SJCRH30 (cell line): ENCODE data around the gene SLC19A1. TPM values are rescaled to one million over a fixed set of nuclear protein-coding genes. Genes with fewer than 3 reads are reported as not detected.
"Not testable (repeated sequence)": the region's sequence is repeated elsewhere in the genome, so short reads cannot be mapped to it uniquely, and the experiment has no call there.

Experiments
- DNase-seq, 2 experiments: peaks; one replicate each; pipeline ENCODE4 v3.0.0-alpha.2; 2015 to 2020
- H3K27ac ChIP-seq: fragments of 250-450 bp; sonication (Bioruptor Pico); 2 replicates; pipeline ENCODE4 v1.5.1; 2020; ENCODE audit warnings: mild to moderate bottlenecking, moderate library complexity
- H3K27me3 ChIP-seq: fragments of 250-450 bp; sonication (Bioruptor Pico); 2 replicates; pipeline ENCODE4 v1.5.1; 2020; ENCODE audit warnings: mild to moderate bottlenecking, moderate library complexity
- H3K36me3 ChIP-seq: fragments of 250-450 bp; sonication (Bioruptor Pico); 2 replicates; pipeline ENCODE4 v1.5.1; 2020; ENCODE audit warnings: mild to moderate bottlenecking, moderate library complexity
- H3K4me1 ChIP-seq: fragments of 250-450 bp; sonication (Bioruptor Pico); 2 replicates; pipeline ENCODE4 v1.5.1; 2020; ENCODE audit warnings: mild to moderate bottlenecking, moderate library complexity
- H3K4me3 ChIP-seq: fragments of 250-450 bp; sonication (Bioruptor Pico); 2 replicates; pipeline ENCODE4 v1.5.1; 2020; ENCODE audit warnings: mild to moderate bottlenecking, moderate library complexity
- H3K9me3 ChIP-seq: fragments of 250-450 bp; sonication (Bioruptor Pico); replicated peaks from 2 replicates; pipeline ENCODE4 v1.5.1; 2020; ENCODE audit warnings: mild to moderate bottlenecking, moderate library complexity
- total RNA-seq: library from RNA; depleted of rRNA; stranded (reverse); fragments of >200 nt; shearing (Covaris generic); gene quantifications from 2 replicates; pipeline ENCODE4 v1.2.3, GENCODE V29; 2014

SLC19A1 gene
- total RNA-seq, 1 experiment from 2014 or later: 27.6 TPM

- no peak for DNase-seq
- Histone ChIP-seq H3K27ac (no peak overlapping the region), H3K27me3 (no peaks in the 10 kb centered on the region), H3K4me3 (no peak overlapping the region), H3K4me1 (no peaks in the 10 kb centered on the region), H3K9me3 (no peaks in the 10 kb centered on the region), H3K36me3 (peaks cover 4% of the 10 kb centered on the region; the same call in 1 of the 2 replicates)
These were observed 33.4 kb downstream of the SLC19A1 start for GRCh38 chr21:45508607-45509565.

DNA sequence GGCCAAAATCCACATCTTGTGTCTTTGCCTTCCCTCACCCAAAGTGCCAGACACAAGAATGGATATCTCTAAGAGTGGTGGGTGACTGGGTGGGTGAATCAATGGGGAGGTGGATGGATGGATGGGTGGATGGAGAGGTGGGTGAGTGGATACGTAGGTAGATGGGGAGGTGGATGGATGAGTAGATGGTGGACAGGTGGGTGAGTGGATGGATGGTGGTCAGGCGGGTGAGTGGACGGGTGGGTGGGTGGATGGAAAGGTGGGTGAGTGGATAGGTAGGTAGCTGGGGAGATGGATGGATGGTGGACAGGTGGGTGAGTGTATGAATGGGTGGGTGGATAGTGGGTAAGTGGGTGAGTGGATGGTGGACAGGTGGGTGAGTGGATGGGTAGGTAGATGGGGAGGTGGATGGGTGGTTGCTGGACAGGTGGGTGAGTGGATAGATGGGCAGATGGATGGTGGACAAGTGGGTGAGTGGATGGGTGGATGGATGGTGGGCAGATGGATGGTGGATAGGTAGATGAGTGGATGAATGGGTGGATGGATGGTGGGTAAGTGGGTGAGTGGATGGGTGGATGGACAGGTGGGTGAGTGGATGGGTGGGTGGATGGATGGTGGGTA lies 34.2 kb downstream of the SLC19A1 start:
- Histone ChIP-seq H3K27ac (no peak overlapping the region), H3K4me3 (no peak overlapping the region), H3K4me1 (no peaks in the 10 kb centered on the region), H3K27me3 (no peaks in the 10 kb centered on the region), H3K36me3 (no peaks in the 10 kb centered on the region), H3K9me3 (no peaks in the 10 kb centered on the region)
- no peak for DNase-seq

DNA sequence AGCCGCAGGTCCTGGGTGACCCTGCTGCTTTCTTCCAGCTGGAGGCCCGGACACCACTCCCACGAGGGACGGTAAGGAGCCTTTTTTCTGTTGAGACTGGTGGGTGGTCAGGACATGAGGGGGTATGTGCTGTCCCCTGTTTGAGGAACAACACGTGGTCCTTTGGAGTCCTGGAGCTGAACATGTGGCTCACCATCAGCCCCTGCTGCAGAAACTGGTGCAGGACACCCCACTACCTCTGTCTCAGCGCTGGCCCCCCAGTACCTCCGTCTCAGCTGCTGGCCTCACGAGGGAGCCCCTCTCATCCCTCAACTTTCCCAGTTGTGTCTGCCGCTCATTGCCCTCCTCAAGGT lies 34.7 kb downstream of the SLC19A1 start:
- no peaks in the 10 kb centered on the region for H3K27me3 ChIP-seq
- no peaks in the 10 kb centered on the region for H3K9me3 ChIP-seq
- no peaks in the 10 kb centered on the region for H3K36me3 ChIP-seq
- no peak overlapping the region for H3K27ac ChIP-seq
- DNase-seq: no peak
- H3K4me1 ChIP-seq: no peaks in the 10 kb centered on the region
- H3K4me3 ChIP-seq: no peak overlapping the region

GRCh38 chr21:45506836-45507522 lies 35.3 kb downstream of the SLC19A1 start:
- Histone ChIP-seq H3K4me3 (no peak overlapping the region), H3K9me3 (no peaks in the 10 kb centered on the region), H3K4me1 (no peaks in the 10 kb centered on the region), H3K27ac (no peak overlapping the region), H3K27me3 (no peaks in the 10 kb centered on the region), H3K36me3 (no peaks in the 10 kb centered on the region)
- DNase-seq: no peak

DNA sequence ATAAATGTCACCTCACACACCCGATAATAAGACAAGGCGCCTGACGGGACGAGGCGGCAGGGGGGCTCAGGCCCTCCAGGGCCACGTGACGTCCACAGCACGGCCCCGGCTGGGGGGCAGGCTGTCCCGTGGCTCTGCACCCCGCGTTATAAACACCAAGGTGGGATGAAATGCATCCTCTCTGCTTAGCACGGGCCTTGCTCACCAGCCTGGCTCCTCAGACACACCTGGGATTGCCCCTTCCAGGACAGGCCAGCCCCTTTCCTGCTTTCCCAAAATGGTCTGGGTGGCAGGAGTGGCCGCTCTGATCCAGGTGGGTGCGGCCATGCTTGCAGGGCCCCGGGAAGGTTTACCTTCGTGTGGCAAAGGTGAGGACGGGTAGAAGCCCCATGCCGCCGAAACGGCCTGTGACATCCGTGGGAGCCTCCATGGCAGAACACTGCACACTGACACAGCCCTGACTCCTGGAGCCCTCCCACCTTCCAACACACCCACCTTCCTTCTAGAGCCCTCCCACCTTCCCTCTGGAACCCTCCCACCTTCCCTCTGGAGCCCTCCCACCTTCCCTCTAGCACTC lies 35.9 kb downstream of the SLC19A1 start:
- no peak for DNase-seq
- H3K4me3 ChIP-seq: no peak overlapping the region
- no peaks in the 10 kb centered on the region for H3K4me1 ChIP-seq
- H3K27me3 ChIP-seq: no peaks in the 10 kb centered on the region
- no peaks in the 10 kb centered on the region for H3K9me3 ChIP-seq
- no peak overlapping the region for H3K27ac ChIP-seq
- no peaks in the 10 kb centered on the region for H3K36me3 ChIP-seq

DNA sequence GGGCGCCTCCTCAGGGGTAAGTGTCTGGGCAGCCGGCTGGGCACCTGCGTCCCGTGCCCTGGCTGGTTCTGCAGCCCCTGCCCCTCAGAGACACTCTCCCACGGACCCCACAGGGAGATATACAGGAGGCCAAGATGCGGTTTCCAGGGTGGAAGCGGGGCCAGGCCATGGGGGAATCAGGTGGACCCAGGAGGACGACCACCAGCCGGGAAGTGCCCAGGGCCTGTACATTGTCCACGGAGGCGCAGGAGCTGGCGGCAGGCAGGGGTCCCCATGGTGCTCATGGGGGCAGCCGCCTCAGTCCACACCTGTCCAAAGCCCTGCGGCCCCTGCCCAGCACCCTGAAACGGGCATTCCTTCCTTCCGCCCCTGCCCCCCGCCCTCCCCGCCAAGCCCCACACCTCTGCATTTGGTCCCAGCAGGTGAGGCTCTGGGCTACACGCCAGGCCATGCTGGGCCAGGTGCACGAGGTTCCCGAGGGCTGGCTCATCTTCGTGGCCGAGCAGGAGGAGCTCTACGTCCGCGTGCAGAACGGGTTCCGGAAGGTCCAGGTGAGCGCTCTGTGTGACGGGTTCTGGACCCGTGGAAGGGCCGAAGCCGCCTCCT lies 36.7 kb downstream of the SLC19A1 start:
- Histone ChIP-seq H3K9me3 (no peaks in the 10 kb centered on the region), H3K4me3 (no peak overlapping the region), H3K4me1 (no peaks in the 10 kb centered on the region), H3K36me3 (no peaks in the 10 kb centered on the region), H3K27me3 (no peaks in the 10 kb centered on the region), H3K27ac (no peak overlapping the region)
- DNase-seq: no peak

- no peaks in the 10 kb centered on the region for H3K4me1 ChIP-seq
- H3K4me3 ChIP-seq: no peak overlapping the region
- no peaks in the 10 kb centered on the region for H3K27me3 ChIP-seq
- H3K27ac ChIP-seq: no peak overlapping the region
- no peaks in the 10 kb centered on the region for H3K36me3 ChIP-seq
- no peak for DNase-seq
- no peaks in the 10 kb centered on the region for H3K9me3 ChIP-seq
These were observed 37.5 kb downstream of the SLC19A1 start for GRCh38 chr21:45504516-45505415.

GRCh38 chr21:45504021-45504515 lies 38.2 kb downstream of the SLC19A1 start:
- H3K4me1 ChIP-seq: no peaks in the 10 kb centered on the region
- no peak for DNase-seq
- H3K27ac ChIP-seq: no peak overlapping the region
- no peaks in the 10 kb centered on the region for H3K9me3 ChIP-seq
- no peak overlapping the region for H3K4me3 ChIP-seq
- no peaks in the 10 kb centered on the region for H3K36me3 ChIP-seq
- H3K27me3 ChIP-seq: no peaks in the 10 kb centered on the region

DNA sequence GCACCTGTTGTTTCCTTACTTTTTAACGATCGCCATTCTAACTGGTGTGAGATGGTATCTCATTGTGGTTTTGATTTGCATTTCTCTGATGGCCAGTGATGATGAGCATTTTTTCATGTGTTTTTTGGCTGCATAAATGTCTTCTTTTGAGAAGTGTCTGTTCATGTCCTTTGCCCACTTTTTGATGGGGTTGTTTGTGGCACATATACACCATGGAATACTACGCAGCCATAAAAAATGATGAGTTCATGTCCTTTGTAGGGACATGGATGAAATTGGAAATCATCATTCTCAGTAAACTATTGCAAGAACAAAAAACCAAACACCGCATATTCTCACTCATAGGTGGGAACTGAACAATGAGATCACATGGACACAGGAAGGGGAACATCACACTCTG lies 39.0 kb downstream of the SLC19A1 start:
- not testable (repeated sequence) for H3K27ac ChIP-seq, H3K36me3 ChIP-seq, H3K4me1 ChIP-seq, DNase-seq, H3K27me3 ChIP-seq, H3K9me3 ChIP-seq, H3K4me3 ChIP-seq

- no peak for DNase-seq
- Histone ChIP-seq H3K4me1 (no peaks in the 10 kb centered on the region), H3K36me3 (no peaks in the 10 kb centered on the region), H3K27ac (no peak overlapping the region), H3K9me3 (no peaks in the 10 kb centered on the region), H3K4me3 (no peak overlapping the region), H3K27me3 (no peaks in the 10 kb centered on the region)
These were observed 39.6 kb downstream of the SLC19A1 start for GRCh38 chr21:45502600-45502999.

DNA sequence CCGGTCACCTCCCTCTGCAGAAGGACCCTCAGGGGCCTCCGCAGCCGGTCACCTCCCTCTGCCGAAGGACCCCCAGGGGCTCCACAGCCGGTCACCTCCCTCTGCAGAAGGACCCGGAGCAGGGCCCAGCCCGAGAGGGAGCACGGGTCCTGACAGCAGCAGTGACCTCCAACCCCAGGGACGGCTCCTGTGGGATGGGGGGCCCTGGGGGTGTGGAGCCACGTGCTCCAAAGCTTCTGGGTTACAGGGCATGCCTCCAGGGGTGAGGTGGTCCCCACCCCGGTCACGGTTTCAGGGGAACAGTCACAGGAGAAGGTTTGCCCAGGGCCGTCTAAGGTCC lies 40.3 kb downstream of the SLC19A1 start:
- H3K27ac ChIP-seq: no peak overlapping the region
- H3K27me3 ChIP-seq: no peaks in the 10 kb centered on the region
- no peaks in the 10 kb centered on the region for H3K4me1 ChIP-seq
- H3K4me3 ChIP-seq: no peak overlapping the region
- no peaks in the 10 kb centered on the region for H3K9me3 ChIP-seq
- DNase-seq: no peak
- H3K36me3 ChIP-seq: no peaks in the 10 kb centered on the region; the same call in 1 of the 2 replicates

DNA sequence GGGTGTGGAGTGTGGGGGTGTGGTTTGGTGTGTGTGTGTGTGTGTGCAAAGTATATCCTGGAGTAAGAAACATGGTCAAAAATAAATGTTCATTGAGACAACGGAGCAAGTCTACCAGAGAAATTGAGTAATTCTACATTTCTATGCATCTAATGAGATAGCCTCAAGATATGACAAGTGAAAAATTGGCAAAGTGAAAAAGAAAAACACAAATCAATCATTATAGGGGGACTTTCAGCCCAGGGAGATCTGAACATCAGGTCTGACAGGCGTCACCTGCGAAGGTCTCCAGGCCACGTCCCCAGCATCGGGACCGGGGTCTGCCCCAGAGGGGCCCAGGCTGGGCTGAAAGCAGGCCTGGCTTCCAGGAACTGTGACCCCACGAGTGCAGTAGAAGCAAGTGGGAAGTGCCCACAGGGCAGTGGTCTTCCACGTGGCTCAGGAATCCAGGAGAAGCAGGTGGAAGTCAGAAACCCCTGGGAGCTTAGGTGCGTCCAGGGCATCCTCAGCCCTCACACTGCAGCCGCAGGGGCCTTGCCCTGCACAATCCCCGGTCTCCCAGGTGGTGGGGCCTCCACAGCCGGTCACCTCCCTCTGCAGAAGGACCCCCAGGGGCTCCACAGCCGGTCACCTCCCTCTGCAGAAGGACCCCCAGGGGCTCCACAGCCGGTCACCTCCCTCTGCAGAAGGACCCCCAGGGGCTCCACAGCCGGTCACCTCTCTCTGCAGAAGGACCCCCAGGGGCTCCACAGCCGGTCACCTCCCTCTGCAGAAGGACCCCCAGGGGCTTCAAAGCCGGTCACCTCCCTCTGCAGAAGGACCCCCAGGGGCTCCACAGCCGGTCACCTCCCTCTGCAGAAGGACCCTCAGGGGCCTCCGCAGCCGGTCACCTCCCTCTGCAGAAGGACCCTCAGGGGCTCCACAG lies 40.9 kb downstream of the SLC19A1 start:
- not testable (repeated sequence) for H3K27ac ChIP-seq, H3K27me3 ChIP-seq, DNase-seq, H3K4me3 ChIP-seq, H3K9me3 ChIP-seq, H3K4me1 ChIP-seq, H3K36me3 ChIP-seq

DNA sequence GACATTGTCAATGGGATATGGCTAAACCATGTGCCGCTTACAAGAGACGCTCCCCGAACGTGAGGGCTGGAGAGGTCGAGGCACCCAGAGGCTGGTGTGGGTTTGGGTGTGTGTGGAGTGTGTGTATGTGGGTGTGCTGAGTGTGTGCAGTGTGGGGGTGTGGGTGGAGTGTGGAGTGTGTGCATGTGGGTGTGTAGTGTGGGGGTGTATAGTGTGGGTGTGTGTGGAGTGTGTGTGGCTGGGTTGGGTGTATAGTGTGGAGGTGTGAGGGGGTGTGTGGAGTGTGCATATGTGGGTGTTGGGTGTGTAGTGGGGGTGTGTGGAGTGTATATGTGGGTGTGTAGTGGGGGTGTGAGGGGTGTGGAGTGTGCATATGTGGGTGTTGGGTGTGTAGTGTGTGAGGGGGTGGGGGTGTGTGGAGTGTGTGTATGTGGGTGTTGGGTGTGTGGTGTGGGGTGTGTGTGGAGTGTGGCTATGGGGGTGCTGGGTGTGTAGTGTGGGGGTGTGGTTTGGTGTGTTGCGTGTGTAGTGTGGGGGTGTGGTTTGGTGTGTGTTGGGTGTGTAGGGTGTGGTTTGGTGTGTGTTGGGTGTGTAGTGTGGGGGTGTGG lies 42.2 kb downstream of the SLC19A1 start:
- Histone ChIP-seq H3K27me3 (no peaks in the 10 kb centered on the region), H3K4me3 (no peak overlapping the region), H3K27ac (no peak overlapping the region), H3K36me3 (no peaks in the 10 kb centered on the region; the same call in 1 of the 2 replicates), H3K4me1 (no peaks in the 10 kb centered on the region), H3K9me3 (no peaks in the 10 kb centered on the region)
- DNase-seq: no peak
